CD14-positive monocyte (primary cell): ENCODE data around the gene NRG3. TPM values are rescaled to one million over a fixed set of nuclear protein-coding genes. Genes with fewer than 3 reads are reported as not detected.

ENCODE experiments used
- DNase-seq, 3 donors: peaks; one replicate each; pipeline ENCODE4 v3.0.0-alpha.2; 2011 to 2022
- H2AFZ ChIP-seq: 2 replicates; pipeline ENCODE4 v1.6.0; 2012; ENCODE audit warnings: mild to moderate bottlenecking, low read depth, low read length, inconsistent platforms; ENCODE audit not compliant: insufficient read depth, poor library complexity, severe bottlenecking
- H3K27ac ChIP-seq, 2 donors: 1 replicate in 1 of 2; 2 replicates in 1 of 2; pipeline ENCODE4 v1.5.1; 2012 to 2013; ENCODE audit warnings: low read length in 2 of 2, control low read depth in 1 of 2, inconsistent platforms in 1 of 2, low read depth in 1 of 2, mild to moderate bottlenecking in 1 of 2
- H3K27me3 ChIP-seq, 2 donors: one replicate each; pipeline versions ENCODE4 v1.6.0 to v1.6.1; 2011 to 2013; ENCODE audit warnings: low read length in 2 of 2; ENCODE audit not compliant: control insufficient read depth in 2 of 2, insufficient read depth in 2 of 2
- H3K36me3 ChIP-seq, 2 donors: replicated peaks in 1 of 2; 1 replicate in 1 of 2; 2 replicates in 1 of 2; pipeline versions ENCODE4 v1.5.1 to v1.6.1; 2012 to 2013; ENCODE audit warnings: low read length in 2 of 2, control low read depth in 1 of 2, inconsistent platforms in 1 of 2, mild to moderate bottlenecking in 1 of 2; ENCODE audit not compliant: insufficient read depth in 2 of 2, control insufficient read depth in 1 of 2
- H3K4me1 ChIP-seq, 2 donors: 1 replicate in 1 of 2; 2 replicates in 1 of 2; pipeline versions ENCODE4 v1.5.1 to v1.6.1; 2012 to 2013; ENCODE audit warnings: low read length in 2 of 2, control low read depth in 1 of 2, inconsistent platforms in 1 of 2, mild to moderate bottlenecking in 1 of 2, moderate library complexity in 1 of 2; ENCODE audit not compliant: insufficient read depth in 2 of 2, control insufficient read depth in 1 of 2
- H3K4me2 ChIP-seq: replicated peaks from 2 replicates; pipeline ENCODE3; 2012; ENCODE audit warnings: low read length, moderate library complexity, mild to moderate bottlenecking; ENCODE audit not compliant: poor library complexity, severe bottlenecking; ENCODE audit errors: extremely low read depth
- H3K4me3 ChIP-seq, 3 experiments: fragments of 200-600 bp in 1 of 3; sonication (generic) in 1 of 3; replicated peaks in 1 of 3; 1 replicate in 2 of 3; 2 replicates in 1 of 3; pipeline ENCODE4 v1.5.1; 2011 to 2013; ENCODE audit warnings: low read length in 3 of 3, mild to moderate bottlenecking in 3 of 3, control low read depth in 2 of 3, low read depth in 2 of 3, inconsistent platforms in 1 of 3, moderate library complexity in 1 of 3
- H3K79me2 ChIP-seq: 2 replicates; pipeline ENCODE4 v1.6.0; 2012; ENCODE audit warnings: mild to moderate bottlenecking, control low read depth, inconsistent platforms, low read length, moderate library complexity; ENCODE audit not compliant: insufficient read depth
- H3K9ac ChIP-seq: 2 replicates; pipeline ENCODE4 v1.6.0; 2017; ENCODE audit warnings: low read length, mild to moderate bottlenecking; ENCODE audit not compliant: insufficient read depth, poor library complexity, severe bottlenecking
- H3K9me3 ChIP-seq, 2 donors: replicated peaks in 1 of 2; 1 replicate in 1 of 2; 2 replicates in 1 of 2; pipeline versions ENCODE4 v1.5.1 to v1.6.1; 2012 to 2013; ENCODE audit warnings: low read length in 2 of 2, control low read depth in 1 of 2; ENCODE audit not compliant: control insufficient read depth in 1 of 2, insufficient read depth in 1 of 2
- H4K20me1 ChIP-seq: 2 replicates; pipeline ENCODE4 v1.6.0; 2012; ENCODE audit warnings: mild to moderate bottlenecking, low read length, control low read depth, moderate library complexity; ENCODE audit not compliant: insufficient read depth
- H3K27ac Mint-ChIP-seq, 7 donors: one replicate each; pipeline ENCODE4 v1.8.0; 2020; ENCODE audit warnings: mild to moderate bottlenecking in 7 of 7, mixed read lengths in 7 of 7, moderate library complexity in 6 of 7, inconsistent platforms in 2 of 7
- H3K27me3 Mint-ChIP-seq, 3 donors: one replicate each; pipeline ENCODE4 v1.8.0; 2021 to 2022; ENCODE audit warnings: low read depth in 3 of 3, mild to moderate bottlenecking in 3 of 3, mixed read lengths in 3 of 3, moderate library complexity in 3 of 3, inconsistent platforms in 1 of 3
- H3K36me3 Mint-ChIP-seq, 2 donors: one replicate each; pipeline ENCODE4 v1.8.0; 2020; ENCODE audit warnings: mixed read lengths in 2 of 2, inconsistent platforms in 1 of 2, mild to moderate bottlenecking in 1 of 2
- H3K4me1 Mint-ChIP-seq: one replicate; pipeline ENCODE4 v1.8.0; 2020; ENCODE audit warnings: mild to moderate bottlenecking, mixed read lengths
- H3K4me3 Mint-ChIP-seq, 2 donors: one replicate each; pipeline ENCODE4 v1.8.0; 2020; ENCODE audit warnings: mild to moderate bottlenecking in 2 of 2, mixed read lengths in 2 of 2, moderate library complexity in 1 of 2
- H3K9me3 Mint-ChIP-seq, 7 donors: one replicate each; pipeline ENCODE4 v1.8.0; 2020 to 2022; ENCODE audit warnings: mixed read lengths in 7 of 7, mild to moderate bottlenecking in 6 of 7, moderate library complexity in 6 of 7, inconsistent platforms in 2 of 7
- WGBS: methylation state at CpG from one replicate; pipeline ENCODE4 v1.1.5; 2013; ENCODE audit warnings: missing lambda C conversion rate; ENCODE audit not compliant: insufficient coverage; 5-methylcytosine and 5-hydroxymethylcytosine counted together
- intact Hi-C, 2 donors: fragments of 100-400 bp; cut with micrococcal nuclease; formaldehyde crosslinking; loops; one replicate each; pipeline versions ENCODE4 v1.15.0 to v1.15.1; 2023
- polyA plus RNA-seq, 3 donors: library from polyadenylated mRNA; depleted of rRNA in 1 of 3; unstranded in 2 of 3; stranded (reverse) in 1 of 3; fragments of 300-500 nt in 2 of 3; fragments of >200 nt in 1 of 3; fragmentation: Illumina TruSeq in 2 of 3; gene quantifications; 1 replicate in 2 of 3; 2 replicates in 1 of 3; pipeline ENCODE4 v1.2.3, GENCODE V29; 2012 to 2021
- TF ChIP-seq, protein P1 (sequence below): fragments of 200-600 bp; IDR thresholded peaks from one replicate; pipeline ENCODE4 v1.8.0; 2022; ENCODE audit warnings: antibody characterized with exemption, mild to moderate bottlenecking

NRG3 gene
- polyA plus RNA-seq, 3 donors = not detected

DNA sequence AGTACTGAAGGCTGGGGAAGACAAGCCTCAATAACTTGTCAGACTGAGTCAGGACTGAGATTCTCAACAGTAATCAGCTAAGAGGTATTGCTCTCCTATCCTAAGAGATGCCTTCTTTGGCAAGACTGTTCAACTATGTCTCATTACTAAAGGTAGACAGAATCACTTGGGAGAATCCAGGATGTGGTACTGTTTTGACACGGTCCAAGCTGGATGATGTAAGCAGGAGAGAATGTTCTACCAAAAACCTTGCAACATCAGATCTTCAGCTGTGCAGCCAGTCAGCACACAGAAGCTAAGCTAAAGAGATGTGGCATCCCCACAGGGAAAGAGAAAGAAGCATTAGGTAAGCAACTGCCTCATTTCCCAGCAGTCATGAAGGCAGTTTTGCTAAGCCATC lies 391.4 kb downstream of the NRG3 start:
- TF ChIP-seq, protein P1, sequence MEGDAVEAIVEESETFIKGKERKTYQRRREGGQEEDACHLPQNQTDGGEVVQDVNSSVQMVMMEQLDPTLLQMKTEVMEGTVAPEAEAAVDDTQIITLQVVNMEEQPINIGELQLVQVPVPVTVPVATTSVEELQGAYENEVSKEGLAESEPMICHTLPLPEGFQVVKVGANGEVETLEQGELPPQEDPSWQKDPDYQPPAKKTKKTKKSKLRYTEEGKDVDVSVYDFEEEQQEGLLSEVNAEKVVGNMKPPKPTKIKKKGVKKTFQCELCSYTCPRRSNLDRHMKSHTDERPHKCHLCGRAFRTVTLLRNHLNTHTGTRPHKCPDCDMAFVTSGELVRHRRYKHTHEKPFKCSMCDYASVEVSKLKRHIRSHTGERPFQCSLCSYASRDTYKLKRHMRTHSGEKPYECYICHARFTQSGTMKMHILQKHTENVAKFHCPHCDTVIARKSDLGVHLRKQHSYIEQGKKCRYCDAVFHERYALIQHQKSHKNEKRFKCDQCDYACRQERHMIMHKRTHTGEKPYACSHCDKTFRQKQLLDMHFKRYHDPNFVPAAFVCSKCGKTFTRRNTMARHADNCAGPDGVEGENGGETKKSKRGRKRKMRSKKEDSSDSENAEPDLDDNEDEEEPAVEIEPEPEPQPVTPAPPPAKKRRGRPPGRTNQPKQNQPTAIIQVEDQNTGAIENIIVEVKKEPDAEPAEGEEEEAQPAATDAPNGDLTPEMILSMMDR = no peak
- peaks cover 0 to 1% (median 0%) of the 10 kb centered on the region in 3 donors for H3K27me3 Mint-ChIP-seq

DNA sequence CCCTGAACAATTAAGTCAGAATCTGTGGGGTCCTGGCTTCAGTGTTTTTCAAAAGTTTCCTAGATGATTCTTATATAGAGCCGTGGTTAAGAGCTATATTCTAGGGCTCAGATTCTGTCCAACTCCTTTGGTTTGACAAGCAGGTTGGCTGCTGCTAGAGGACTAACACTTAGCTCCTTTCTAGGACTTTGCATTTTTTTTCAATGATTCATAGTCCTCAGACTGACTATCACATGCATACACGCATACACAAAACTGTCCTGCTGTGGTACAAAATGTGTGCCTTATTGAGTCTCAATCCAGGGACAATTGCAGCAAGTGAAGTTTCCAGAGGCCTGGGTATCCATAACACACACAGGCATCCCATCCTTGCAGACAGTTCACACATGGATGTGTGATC lies 392.0 kb downstream of the NRG3 start:
- 100% methylated on average over 2 of the region's 2 CpGs for WGBS
- H3K9me3 ChIP-seq = no peaks in the 10 kb centered on the region
- no peaks in the 10 kb centered on the region for H3K4me1 ChIP-seq
- no peak overlapping the region for H2AFZ ChIP-seq
- Mint-ChIP-seq H3K36me3 (no peaks in the 10 kb centered on the region), H3K27me3 (peaks cover 0 to 1% (median 0%) of the 10 kb centered on the region in 3 donors), H3K4me3 (no peak overlapping the region), H3K9me3 (peaks cover 2 to 8% (median 5%) of the 10 kb centered on the region in 7 donors), H3K27ac (no peak overlapping the region), H3K4me1 (no peaks in the 10 kb centered on the region)
- H3K27ac ChIP-seq = no peak overlapping the region
- no peak overlapping the region for H3K4me2 ChIP-seq
- no peaks in the 10 kb centered on the region for H3K27me3 ChIP-seq
- no peaks in the 10 kb centered on the region for H4K20me1 ChIP-seq
- DNase-seq = no peak
- H3K4me3 ChIP-seq = no peak overlapping the region
- TF ChIP-seq, protein P1 = no peak
- H3K36me3 ChIP-seq = no peaks in the 10 kb centered on the region
- H3K9ac ChIP-seq = no peak overlapping the region
- H3K79me2 ChIP-seq = no peaks in the 10 kb centered on the region
- intact Hi-C loops = no loop called here

More for the DNA sequence above, 391.4 kb downstream of the NRG3 start:
- Histone ChIP-seq H3K4me2 (no peak overlapping the region), H3K4me1 (no peaks in the 10 kb centered on the region), H3K27me3 (no peaks in the 10 kb centered on the region), H3K9me3 (no peaks in the 10 kb centered on the region), H3K79me2 (no peaks in the 10 kb centered on the region), H3K4me3 (no peak overlapping the region), H3K9ac (no peak overlapping the region), H4K20me1 (no peaks in the 10 kb centered on the region), H3K27ac (no peak overlapping the region), H3K36me3 (no peaks in the 10 kb centered on the region), H2AFZ (no peak overlapping the region)
- no peaks in the 10 kb centered on the region for H3K36me3 Mint-ChIP-seq
- no peak overlapping the region for H3K27ac Mint-ChIP-seq
- intact Hi-C loops = no loop called here
- no peaks in the 10 kb centered on the region for H3K4me1 Mint-ChIP-seq
- WGBS = no CpG with 5 or more reads among the region's 1 CpG
- no peak overlapping the region for H3K4me3 Mint-ChIP-seq
- peaks cover 2 to 8% (median 5%) of the 10 kb centered on the region in 7 donors for H3K9me3 Mint-ChIP-seq
- DNase-seq = no peak
